K562 (cell line): ENCODE data around the gene AEN. TPM values are rescaled to one million over a fixed set of nuclear protein-coding genes. Genes with fewer than 3 reads are reported as not detected.

Source experiments
- ATAC-seq: fragments of 200-7000 bp; cut with Tn5 transposase; 3 replicates; pipeline ENCODE4 v1.9.1; 2020; ENCODE audit warnings: moderate library complexity
- BruUV-seq: library from RNA; stranded (reverse); fragments of 400-500 nt; replicated peaks from 2 replicates; lab custom pipeline; 2021; lab: Mats Ljungman, UMichigan
- CTCF ChIA-PET: fragments of 300-600 bp; formaldehyde crosslinking; extraction: SDS; loops from one replicate; lab custom pipeline; 2021; ENCODE audit warnings: low intra/inter-chr PET ratio; lab: Yijun Ruan, JAX
- POLR2A ChIA-PET: fragments of 300-600, 350-650 bp; sonication (Branson Sonifier 250); formaldehyde crosslinking; extraction: SDS; loops from one replicate; lab custom pipeline; 2021; ENCODE audit warnings: antibody characterized with exemption, inconsistent platforms; lab: Yijun Ruan, JAX
- DNase-seq, 4 experiments: peaks; one replicate each; pipeline versions ENCODE4 v3.0.0 to v3.0.0-alpha.2; 2011 to 2018; ENCODE audit warnings: low spot score in 3 of 4, mixed read lengths in 3 of 4; ENCODE audit errors: extremely low read depth in 1 of 4
- FAIRE-seq: peaks from 2 replicates; lab custom pipeline; 2011; peaks lifted over from hg19 to GRCh38; lab: Jason Lieb, UNC
- H2AFZ ChIP-seq: 2 replicates; pipeline ENCODE4 v1.6.0; 2011; ENCODE audit warnings: low read depth, low read length, control low read depth, inconsistent platforms
- H3K27ac ChIP-seq: fragments of 200-600 bp; 3 replicates; pipeline ENCODE4 v1.8.0; 2011; ENCODE audit warnings: low read depth, mild to moderate bottlenecking, control low read depth, inconsistent platforms, low read length, moderate library complexity, mixed read lengths; ENCODE audit errors: extremely low read depth
- H3K27me3 ChIP-seq, 2 experiments: fragments of 300-600 bp in 1 of 2; 2 replicates in 1 of 2; 3 replicates in 1 of 2; pipeline versions ENCODE4 v1.6.0 to v1.8.0; 2011; ENCODE audit warnings: inconsistent platforms in 2 of 2, low read length in 2 of 2, mild to moderate bottlenecking in 1 of 2, mixed read lengths in 1 of 2, moderate library complexity in 1 of 2; ENCODE audit not compliant: control insufficient read depth in 2 of 2, insufficient read depth in 2 of 2
- H3K36me3 ChIP-seq: fragments of 300-600 bp; 3 replicates; pipeline ENCODE4 v1.8.0; 2011; ENCODE audit warnings: mild to moderate bottlenecking, low read length, inconsistent platforms; ENCODE audit not compliant: control insufficient read depth, insufficient read depth
- H3K4me1 ChIP-seq, 2 experiments: fragments of 200-600 bp in 1 of 2; replicated peaks in 1 of 2; 2 replicates in 1 of 2; 3 replicates in 1 of 2; pipeline versions ENCODE4 v1.5.1 to v1.8.0; 2011; ENCODE audit warnings: inconsistent platforms in 2 of 2, low read length in 2 of 2, mild to moderate bottlenecking in 1 of 2, mixed read lengths in 1 of 2, moderate library complexity in 1 of 2; ENCODE audit not compliant: control insufficient read depth in 2 of 2, insufficient read depth in 2 of 2
- H3K4me2 ChIP-seq: 2 replicates; pipeline ENCODE4 v1.6.1; 2011; ENCODE audit warnings: low read length, control low read depth, inconsistent platforms, mixed read lengths; ENCODE audit not compliant: insufficient read depth
- H3K4me3 ChIP-seq: fragments of 200-600 bp; sonication (generic), shearing (Covaris generic); 2 replicates; pipeline ENCODE4 v1.5.1; 2016; ENCODE audit warnings: control low read depth, inconsistent platforms
- H3K79me2 ChIP-seq: fragments of 200-600 bp; 3 replicates; pipeline ENCODE4 v1.8.0; 2011; ENCODE audit warnings: low read length, inconsistent platforms; ENCODE audit not compliant: control insufficient read depth, insufficient read depth
- H3K9ac ChIP-seq, 2 experiments: 2 replicates each; pipeline versions ENCODE4 v1.6.0 to v1.6.1; 2011; ENCODE audit warnings: low read depth in 2 of 2, low read length in 2 of 2, control low read depth in 1 of 2, inconsistent platforms in 1 of 2, mild to moderate bottlenecking in 1 of 2, mixed read lengths in 1 of 2; ENCODE audit not compliant: insufficient read depth in 1 of 2
- H3K9me1 ChIP-seq: one replicate; pipeline ENCODE4 v1.6.0; 2011; ENCODE audit warnings: inconsistent platforms, mild to moderate bottlenecking, low read length, moderate library complexity; ENCODE audit not compliant: control insufficient read depth, insufficient read depth
- H3K9me3 ChIP-seq: replicated peaks from 2 replicates; pipeline ENCODE4 v1.5.1; 2011; ENCODE audit warnings: low read depth, low read length, inconsistent platforms; ENCODE audit not compliant: control insufficient read depth, insufficient read depth
- H4K20me1 ChIP-seq: replicated peaks from 2 replicates; pipeline ENCODE4 v1.6.1; 2011; ENCODE audit warnings: low read length, inconsistent platforms, mixed read lengths; ENCODE audit not compliant: control insufficient read depth, insufficient read depth
- CEBPB ChIP-seq: fragments of 450-650 bp; IDR thresholded peaks from 2 replicates; pipeline ENCODE4 v1.6.1; 2016; ENCODE audit warnings: missing genetic modification characterization, missing compliant biosample characterization
- GTF2F1 ChIP-seq: IDR thresholded peaks from 2 replicates; pipeline ENCODE4 v1.6.1; 2011; ENCODE audit warnings: low read depth, low read length, improper control_type of control experiment
- MAFF ChIP-seq: IDR thresholded peaks from 2 replicates; pipeline ENCODE4 v1.6.1; 2012; ENCODE audit warnings: low read length, improper control_type of control experiment
- NFE2 ChIP-seq: IDR thresholded peaks from 2 replicates; pipeline ENCODE4 v1.6.1; 2014; ENCODE audit warnings: antibody characterized with exemption, low read depth
- NR4A1 ChIP-seq, 2 experiments: fragments of 250-450 bp in 1 of 2; fragments of 450-650 bp in 1 of 2; sonication (Bioruptor Pico) in 1 of 2; IDR thresholded peaks; 2 replicates each; pipeline versions ENCODE4 v1.4.0 to v1.6.1; 2016 to 2020; ENCODE audit warnings: mild to moderate bottlenecking in 2 of 2, missing compliant biosample characterization in 1 of 2, missing genetic modification characterization in 1 of 2, moderate library complexity in 1 of 2
- POLR2G ChIP-seq: fragments of 200-400 bp; formaldehyde crosslinking; IDR thresholded peaks from 2 replicates; pipeline ENCODE4 v1.6.1; 2017; ENCODE audit warnings: low read depth, mild to moderate bottlenecking, antibody characterized with exemption, low read length, moderate library complexity
- RBFOX2 ChIP-seq: fragments of 200-400 bp; formaldehyde crosslinking; IDR thresholded peaks from 2 replicates; pipeline ENCODE4 v1.6.1; 2017; ENCODE audit warnings: low read depth, mild to moderate bottlenecking, low read length, moderate library complexity
- SUPT5H ChIP-seq: fragments of 450-650 bp; IDR thresholded peaks from 2 replicates; pipeline ENCODE4 v1.6.1; 2016
- WGBS: fragments of 100-300 bp; shearing (Covaris generic); methylation state at CpG from one replicate; pipeline ENCODE4 v1.1.6; 2016; ENCODE audit warnings: low coverage, mixed read lengths; ENCODE audit not compliant: insufficient coverage; ENCODE audit errors: missing lambda C conversion rate; 5-methylcytosine and 5-hydroxymethylcytosine counted together
- in situ Hi-C: fragments of 300-500 bp; cut with MboI; formaldehyde crosslinking; loops from 4 replicates; pipeline ENCODE4 v1.15.0; 2018; ENCODE audit warnings: inconsistent platforms, mixed read lengths
- intact Hi-C: fragments of 100-400 bp; cut with micrococcal nuclease; formaldehyde crosslinking; loops from 2 replicates; pipeline ENCODE4 v1.14.2; 2022
- polyA plus RNA-seq, 8 experiments: library from polyadenylated mRNA; depleted of rRNA in 4 of 8; stranded (reverse) in 5 of 8; unstranded in 3 of 8; fragments of >200 nt; fragmentation: Nextera tagmentation in 2 of 8; fragmentation: Illumina TruSeq in 1 of 8; extraction: Ambion mirVana in 2 of 8; extraction: Trizol in 1 of 8; gene quantifications; 2 replicates each; pipeline versions ENCODE4 v1.2.1 to v1.2.3, GENCODE V29; 2011 to 2014; ENCODE audit warnings: inconsistent platforms in 1 of 8, missing spikeins in 1 of 8
- total RNA-seq, 7 experiments: library from RNA; depleted of rRNA in 6 of 7; stranded (reverse); fragments of >200 nt in 6 of 7; fragmentation: Illumina TruSeq in 2 of 7; extraction: Trizol in 2 of 7; gene quantifications; 2 replicates each; pipeline versions ENCODE4 v1.2.1 to v1.2.3, GENCODE V29; 2011 to 2021; ENCODE audit warnings: low replicate concordance in 1 of 7

Gene AEN
- total and polyA plus RNA-seq, 9 of the 15 experiments (the other 6 are each of a cell fraction or from before 2014, with no cell fraction given), result 9.0 to 51.0 (median 32.8) TPM

- H2AFZ ChIP-seq, result no peak overlapping the region
- H3K27me3 ChIP-seq, result no peaks in the 10 kb centered on the region
- ATAC-seq (no peak), FAIRE-seq (no peak), DNase-seq (no peak)
- peaks cover 0 to 23% of the 10 kb centered on the region in 2 experiments; a peak in 3 of 5 replicates for H3K4me1 ChIP-seq
- no TSS peak for BruUV-seq
- no peaks in the 10 kb centered on the region for H3K9me3 ChIP-seq
- ChIA-PET CTCF (no interaction called here), POLR2A (interaction anchor here (2.0 kb wide), 1 partner anchor 9 kb away, joined by 10 read pairs; the partner anchor contains the start of gene ISG20)
- H4K20me1 ChIP-seq, result peaks cover 32% of the 10 kb centered on the region
- intact Hi-C loops, result no loop called here
- H3K36me3 ChIP-seq, result peaks cover 91% of the 10 kb centered on the region
- H3K4me3 ChIP-seq, result no peak overlapping the region
- no peak overlapping the region for H3K9ac ChIP-seq
- no peak for TF ChIP-seq NR4A1 (CRISPR knock-in tag; IDR thresholded peaks at IDR 0.05)
- TF ChIP-seq NR4A1 (tag; IDR thresholded peaks at IDR 0.05), result no peak
- no peak for TF ChIP-seq GTF2F1
- peak; percentile 46 for TF ChIP-seq POLR2G
- no peak overlapping the region for H3K27ac ChIP-seq
- no peaks in the 10 kb centered on the region for H3K9me1 ChIP-seq
- no peak overlapping the region for H3K4me2 ChIP-seq
- H3K79me2 ChIP-seq, result peaks cover 44% of the 10 kb centered on the region
- WGBS, result 87% methylated on average over 4 of the region's 16 CpGs
- in situ Hi-C loops, result no loop called here
These were observed 7.9 kb downstream of the AEN start for GRCh38 chr15:88629071-88629470.

- POLR2A ChIA-PET, result interaction anchor here (0.6 to 1.4 kb wide), 4 partner anchors 8 to 16 kb away, joined by 3 to 6 read pairs (median 4); partner anchors contain the start of gene AEN
- Histone ChIP-seq H3K9me1 (no peaks in the 10 kb centered on the region), H3K27me3 (no peaks in the 10 kb centered on the region), H3K4me1 (peaks cover 0 to 21% of the 10 kb centered on the region in 2 experiments; a peak in 3 of 5 replicates), H3K36me3 (peaks cover 90% of the 10 kb centered on the region), H3K4me2 (no peak overlapping the region), H3K9ac (no peak overlapping the region), H3K79me2 (peaks cover 32% of the 10 kb centered on the region), H3K27ac (no peak overlapping the region), H4K20me1 (peaks cover 30% of the 10 kb centered on the region), H3K9me3 (no peaks in the 10 kb centered on the region), H3K4me3 (no peak overlapping the region), H2AFZ (no peak overlapping the region)
- intact Hi-C loops, result no loop called here
- FAIRE-seq (no peak), DNase-seq (no peak)
- in situ Hi-C loops, result no loop called here
- BruUV-seq, result no TSS peak
- CTCF ChIA-PET, result interaction anchor here (0.6 kb wide), 1 partner anchor 1242 kb away, joined by 3 read pairs; no protein-coding TSS in a partner anchor
- WGBS, result 76% methylated on average over 7 of the region's 9 CpGs
- TF ChIP-seq SUPT5H, result 0 out of 2 replicates have a peak, but pooled peaks have one; percentile 10
- TF ChIP-seq NFE2, result peak; percentile 23; the same call in 1 of the 2 replicates
- no peak for TF ChIP-seq MAFF
- TF ChIP-seq RBFOX2, result peak; percentile 30; the same call in 1 of the 2 replicates
- peak; percentile 52; the same call in 1 of the 2 replicates for TF ChIP-seq POLR2G
- no peak for TF ChIP-seq CEBPB (tag)
- TF ChIP-seq, all 486 proteins: peak for 4
- no peak; the same call in 2 of the 3 replicates for ATAC-seq
These were observed 9.1 kb downstream of the AEN start for GRCh38 chr15:88630141-88630721.
